Keratinocyte (primary cell): ENCODE measurements around the gene SYT2. TPM values are rescaled to one million over a fixed set of nuclear protein-coding genes. Genes with fewer than 3 reads are reported as not detected.

Source experiments
- DNase-seq: peaks from one replicate; pipeline ENCODE4 v3.0.0-alpha.2; 2011; ENCODE audit warnings: low read depth, missing footprints, low spot score
- FAIRE-seq: peaks from 2 replicates; lab custom pipeline; 2011; peaks lifted over from hg19 to GRCh38; lab: Jason Lieb, UNC
- H2AFZ ChIP-seq: 2 replicates; pipeline ENCODE4 v1.6.0; 2012; ENCODE audit warnings: low read length, control low read depth, inconsistent platforms; ENCODE audit not compliant: control insufficient read depth
- H3K27ac ChIP-seq: 2 replicates; pipeline ENCODE4 v1.5.1; 2011; ENCODE audit warnings: low read length; ENCODE audit not compliant: control insufficient read depth, insufficient read depth
- H3K27me3 ChIP-seq: 3 replicates; pipeline ENCODE4 v1.6.0; 2011; ENCODE audit warnings: low read length; ENCODE audit not compliant: control insufficient read depth, insufficient read depth; ENCODE audit errors: extremely low read depth
- H3K36me3 ChIP-seq, 2 experiments: 2 replicates in 1 of 2; 3 replicates in 1 of 2; pipeline ENCODE4 v1.5.1; 2011; ENCODE audit warnings: low read length in 2 of 2, mild to moderate bottlenecking in 1 of 2; ENCODE audit not compliant: control insufficient read depth in 2 of 2, insufficient read depth in 2 of 2; ENCODE audit errors: extremely low read depth in 1 of 2
- H3K4me1 ChIP-seq: 3 replicates; pipeline ENCODE4 v1.5.1; 2011; ENCODE audit warnings: low read length; ENCODE audit not compliant: control insufficient read depth, insufficient read depth; ENCODE audit errors: extremely low read depth
- H3K4me2 ChIP-seq: 3 replicates; pipeline ENCODE4 v1.6.0; 2011; ENCODE audit warnings: low read depth, low read length; ENCODE audit not compliant: control insufficient read depth, insufficient read depth; ENCODE audit errors: extremely low read depth
- H3K4me3 ChIP-seq, 3 experiments: fragments of 200-600 bp in 1 of 3; sonication (generic) in 1 of 3; 2 replicates in 2 of 3; 3 replicates in 1 of 3; pipeline ENCODE4 v1.5.1; 2011 to 2016; ENCODE audit warnings: low read length in 3 of 3, mild to moderate bottlenecking in 3 of 3, control low read depth in 2 of 3, inconsistent platforms in 1 of 3, low read depth in 1 of 3, mixed read lengths in 1 of 3, mixed run types in 1 of 3, moderate library complexity in 1 of 3; ENCODE audit not compliant: control insufficient read depth in 2 of 3, insufficient read depth in 2 of 3; ENCODE audit errors: extremely low read depth in 1 of 3
- H3K79me2 ChIP-seq: 2 replicates; pipeline ENCODE4 v1.6.0; 2012; ENCODE audit warnings: low read length; ENCODE audit not compliant: control insufficient read depth, insufficient read depth
- H3K9ac ChIP-seq: 3 replicates; pipeline ENCODE4 v1.6.0; 2011; ENCODE audit warnings: low read length; ENCODE audit not compliant: control insufficient read depth, insufficient read depth; ENCODE audit errors: extremely low read depth
- H3K9me1 ChIP-seq: 3 replicates; pipeline ENCODE4 v1.6.0; 2011; ENCODE audit warnings: low read length; ENCODE audit not compliant: control insufficient read depth, insufficient read depth; ENCODE audit errors: extremely low read depth
- H3K9me3 ChIP-seq: 2 replicates; pipeline ENCODE4 v1.5.1; 2012; ENCODE audit warnings: low read depth, low read length; ENCODE audit not compliant: control insufficient read depth
- H4K20me1 ChIP-seq: 3 replicates; pipeline ENCODE4 v1.6.0; 2011; ENCODE audit warnings: low read length; ENCODE audit not compliant: control insufficient read depth, insufficient read depth; ENCODE audit errors: extremely low read depth
- CTCF ChIP-seq, 3 experiments: IDR thresholded peaks in 1 of 3; conservative IDR thresholded peaks in 1 of 3; optimal IDR thresholded peaks in 1 of 3; 2 replicates in 2 of 3; 3 replicates in 1 of 3; pipeline versions ENCODE3 to v1.5.1; 2011; ENCODE audit warnings: low read length in 3 of 3, mild to moderate bottlenecking in 3 of 3, moderate library complexity in 2 of 3, control low read depth in 1 of 3, inconsistent platforms in 1 of 3; ENCODE audit not compliant: insufficient read depth in 2 of 3; ENCODE audit errors: extremely low read depth in 1 of 3
- EZH2 ChIP-seq: IDR thresholded peaks from one replicate; pipeline ENCODE4 v1.6.1; 2012; ENCODE audit warnings: inconsistent platforms, mild to moderate bottlenecking, low read length, moderate library complexity
- dilution Hi-C: fragments of 300-500 bp; cut with MboI; formaldehyde crosslinking; loops from one replicate; pipeline ENCODE4 v1.7.0; 2020; ENCODE audit warnings: low sequenced_read_pairs; ENCODE audit not compliant: extremely low pct_ligation_motif_present
- polyA plus RNA-seq, 5 experiments: library from polyadenylated mRNA; depleted of rRNA in 3 of 5; stranded (reverse) in 3 of 5; stranded (forward) in 1 of 5; unstranded in 1 of 5; fragments of >200 nt; gene quantifications; 1 replicate in 1 of 5; 2 replicates in 3 of 5; 3 replicates in 1 of 5; pipeline versions ENCODE4 v1.2.1 to v1.2.3, GENCODE V29; 2011 to 2012; ENCODE audit warnings: missing spikeins in 2 of 5, low read depth in 1 of 5, low replicate concordance in 1 of 5

Gene SYT2
- polyA plus RNA-seq, 1 donor (not counting 4 experiments of a cell fraction or from before 2014, with no cell fraction given): not detected

- FAIRE-seq (no peak), DNase-seq (no peak)
- no peaks in the 10 kb centered on the region for H3K9me1 ChIP-seq
- H3K9ac ChIP-seq: no peak overlapping the region
- no peaks in the 10 kb centered on the region for H3K9me3 ChIP-seq
- no peak overlapping the region for H3K27ac ChIP-seq
- no peaks in the 10 kb centered on the region for H3K27me3 ChIP-seq
- H3K79me2 ChIP-seq: no peaks in the 10 kb centered on the region
- no peak overlapping the region for H2AFZ ChIP-seq
- no peaks in the 10 kb centered on the region for H3K36me3 ChIP-seq
- no peak overlapping the region for H3K4me3 ChIP-seq
- H3K4me1 ChIP-seq: peaks cover 28% of the 10 kb centered on the region
- dilution Hi-C loops: no loop called here
- H3K4me2 ChIP-seq: no peak overlapping the region
- no peak for TF ChIP-seq EZH2
- no peak for TF ChIP-seq CTCF (optimal IDR thresholded peaks at IDR 0.05 in 1 of 3, IDR thresholded peaks at IDR 0.05 in 1 of 3, conservative IDR thresholded peaks at IDR 0.05 in 1 of 3; ENCODE audit: extremely low read depth in 1 of 3, insufficient read depth in 2 of 3, low read length in 3 of 3)
- H4K20me1 ChIP-seq: no peaks in the 10 kb centered on the region
Measured at GRCh38 chr1:202597090-202597761, 113.0 kb downstream of the SYT2 start.

- Histone ChIP-seq H2AFZ (no peak overlapping the region), H3K4me1 (peaks cover 34% of the 10 kb centered on the region), H3K4me3 (no peak overlapping the region), H3K9me1 (no peaks in the 10 kb centered on the region), H3K9ac (no peak overlapping the region), H3K36me3 (no peaks in the 10 kb centered on the region), H4K20me1 (no peaks in the 10 kb centered on the region), H3K4me2 (no peak overlapping the region), H3K27ac (no peak overlapping the region), H3K27me3 (no peaks in the 10 kb centered on the region), H3K79me2 (no peaks in the 10 kb centered on the region), H3K9me3 (no peaks in the 10 kb centered on the region)
- FAIRE-seq (no peak), DNase-seq (no peak)
- dilution Hi-C loops: no loop called here
- TF ChIP-seq CTCF (optimal IDR thresholded peaks at IDR 0.05 in 1 of 3, IDR thresholded peaks at IDR 0.05 in 1 of 3, conservative IDR thresholded peaks at IDR 0.05 in 1 of 3; ENCODE audit: extremely low read depth in 1 of 3, insufficient read depth in 2 of 3, low read length in 3 of 3) (no peak), EZH2 (no peak)
Measured at GRCh38 chr1:202596638-202597037, 113.6 kb downstream of the SYT2 start.
